ENCODE results near the gene TSEN15. TPM values are rescaled to one million over a fixed set of nuclear protein-coding genes. Genes with fewer than 3 reads are reported as not detected.

Gene TSEN15
- total and polyA plus RNA-seq, 2 of the 8 experiments (the other 6 are each of a cell fraction or from before 2014, with no cell fraction given), result 23.4 to 31.4 TPM

DNA sequence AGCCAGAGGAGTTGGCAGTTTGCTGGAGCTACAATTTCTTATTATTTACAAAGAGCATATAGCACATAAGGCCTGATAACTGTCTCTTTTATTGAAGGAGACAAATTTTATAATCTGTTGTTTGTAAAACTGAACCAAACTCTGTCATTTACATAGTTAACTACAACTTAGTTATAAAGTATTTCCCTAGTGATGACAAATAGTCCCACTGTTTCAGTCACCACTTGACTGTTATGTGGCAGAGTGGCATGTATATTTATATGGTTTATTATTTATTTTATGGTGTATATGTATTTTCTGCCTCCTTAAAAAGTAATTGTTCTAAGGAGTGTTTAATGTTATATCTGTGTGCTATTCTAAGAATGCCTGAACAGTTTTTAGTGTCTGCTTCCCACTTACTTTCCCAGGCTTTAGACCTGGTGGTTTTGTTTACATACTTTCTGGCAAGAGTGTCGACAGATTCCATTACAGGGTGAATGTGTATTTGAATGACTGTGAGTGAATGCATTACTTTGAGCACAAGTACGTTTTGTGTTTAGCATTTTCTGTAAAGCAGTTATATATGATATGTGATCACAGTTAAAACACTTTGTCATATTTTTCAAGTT, 10.0 kb downstream of the TSEN15 start:
- CTCF ChIA-PET (ENCODE audit: partially characterized antibody), result interaction anchor here (2.0 kb wide), 1 partner anchor 161 kb away, joined by 6 read pairs; no protein-coding TSS in a partner anchor
- Histone ChIP-seq H3K27me3 (replicated peaks in 1 of 4; ENCODE audit: control insufficient read depth in 3 of 4, extremely low read depth in 1 of 4, insufficient read depth in 3 of 4, low read length in 3 of 4) (no peaks in the 10 kb centered on the region), H2BK20ac (ENCODE audit: low read length) (no peak overlapping the region), H3K79me2 (ENCODE audit: control insufficient read depth in 1 of 2, insufficient read depth in 2 of 2, low read length in 2 of 2) (peaks cover 0 to 13% of the 10 kb centered on the region in 2 experiments; a peak in 1 of 4 replicates), H3K27ac (ENCODE audit: low read depth, low read length) (no peak overlapping the region), H3K9me3 (ENCODE audit: insufficient read depth in 2 of 2, low read depth in 1 of 2, low read length in 1 of 2) (peaks cover 0 to 2% of the 10 kb centered on the region in 2 experiments; a peak in 1 of 4 replicates), H4K8ac (ENCODE audit: extremely low read depth, insufficient read depth, low read length) (no peak overlapping the region), H4K5ac (ENCODE audit: insufficient read length, low read depth, low read length) (no peak overlapping the region), H2BK12ac (ENCODE audit: low read depth, low read length) (no peak overlapping the region), H3K23ac (ENCODE audit: insufficient read length) (no peak overlapping the region), H3K4ac (replicated peaks; ENCODE audit: insufficient read length, low read depth, low read length) (no peak overlapping the region), H4K91ac (replicated peaks; ENCODE audit: insufficient read length, low read length) (no peak overlapping the region), H2AK5ac (ENCODE audit: low read depth, low read length) (no peak overlapping the region), H3K56ac (replicated peaks; ENCODE audit: insufficient read length, low read depth, low read length) (no peak overlapping the region), H3K14ac (ENCODE audit: insufficient read length) (no peak overlapping the region), H3K23me2 (ENCODE audit: low read depth, low read length) (no peaks in the 10 kb centered on the region), H2BK120ac (replicated peaks; ENCODE audit: low read depth, low read length) (no peak overlapping the region), H2AFZ (ENCODE audit: low read length) (no peak overlapping the region), H3K36me3 (ENCODE audit: control insufficient read depth in 2 of 4, insufficient read depth in 4 of 4, low read length in 3 of 4) (peaks cover 0 to 13% (median 6%) of the 10 kb centered on the region in 4 experiments; a peak in 2 of 8 replicates), H3K4me1 (replicated peaks in 1 of 4; ENCODE audit: control insufficient read depth in 3 of 4, insufficient read depth in 4 of 4, low read length in 3 of 4) (peaks cover 0 to 21% (median 2%) of the 10 kb centered on the region in 4 experiments; a peak in 3 of 7 replicates), H3K9ac (replicated peaks in 1 of 4; ENCODE audit: extremely low read depth in 1 of 4, low read depth in 3 of 4, low read length in 3 of 4) (no peak overlapping the region), H3K4me2 (ENCODE audit: insufficient read depth in 1 of 2, low read depth in 2 of 2, low read length in 2 of 2) (no peak overlapping the region), H3K4me3 (ENCODE audit: extremely low read depth in 1 of 4, insufficient read depth in 2 of 4, low read depth in 3 of 4, low read length in 4 of 4) (no peak overlapping the region), H3K79me1 (ENCODE audit: low read depth, low read length) (no peaks in the 10 kb centered on the region), H2BK15ac (ENCODE audit: low read length) (no peak overlapping the region), H2BK5ac (ENCODE audit: low read depth, low read length) (no peak overlapping the region), H3K18ac (ENCODE audit: extremely low read depth, low read length) (no peak overlapping the region), H4K20me1 (replicated peaks in 1 of 2; ENCODE audit: control insufficient read depth in 1 of 2, insufficient read depth in 2 of 2, low read length in 2 of 2) (no peaks in the 10 kb centered on the region)
- no peak for DNase-seq (ENCODE audit: low read depth in 1 of 2, low spot score in 2 of 2)
- WGBS, 2 experiments (ENCODE audit: extremely low coverage in 1 of 2, insufficient coverage in 1 of 2, insufficient read length in 1 of 2, insufficient replicate concordance in 2 of 2, low coverage in 1 of 2, low lambda C conversion rate in 2 of 2, missing lambda C conversion rate in 1 of 2), result 52% methylated on average over 2 of the region's 2 CpGs; no CpG with 5 or more reads in 1 of the 2 experiments
- POLR2A ChIA-PET (ENCODE audit: partially characterized antibody), result interaction anchor here (2.3 kb wide), 1 partner anchor 11 kb away, joined by 20 read pairs; the partner anchor contains the start of gene TSEN15
- FAIRE-seq, result no peak
- TF ChIP-seq NRF1 (IDR thresholded peaks at IDR 0.05; ENCODE audit: low read depth, low read length) (no peak), TCF12 (IDR thresholded peaks at IDR 0.05; ENCODE audit: low read depth, low read length) (no peak), SAP30 (IDR thresholded peaks at IDR 0.05; ENCODE audit: insufficient read depth, insufficient replicate concordance, low read length) (no peak), ASH2L (IDR thresholded peaks at IDR 0.05; ENCODE audit: low read length) (no peak), KDM5A (IDR thresholded peaks at IDR 0.05; ENCODE audit: low read length) (no peak), MAFK (IDR thresholded peaks at IDR 0.05; ENCODE audit: low read depth, low read length) (no peak)

Data from H1 (cell line).